Stomach (tissue), 9 donors: ENCODE data around the gene OR6B1. TPM values are rescaled to one million over a fixed set of nuclear protein-coding genes. Genes with fewer than 3 reads are reported as not detected.

Experiments used
- DNase-seq, 2 donors: peaks; one replicate each; pipeline versions ENCODE4 v3.0.0 to v3.0.0-alpha.2; 2013 to 2019
- H3K27ac ChIP-seq, 5 donors: fragments of 200-600 bp in 4 of 5; sonication (generic) in 4 of 5; one replicate each; pipeline ENCODE4 v1.5.1; 2013 to 2019; ENCODE audit warnings: mild to moderate bottlenecking in 1 of 5, moderate library complexity in 1 of 5
- H3K27me3 ChIP-seq, 3 donors: fragments of 200-600 bp; sonication (generic); one replicate each; pipeline ENCODE4 v1.5.1; 2017 to 2019; ENCODE audit warnings: mixed run types in 1 of 3
- H3K36me3 ChIP-seq, 4 donors: fragments of 200-600 bp; sonication (generic); 1 replicate in 3 of 4; 2 replicates in 1 of 4; pipeline ENCODE4 v1.5.1; 2016 to 2019
- H3K4me1 ChIP-seq, 4 donors: fragments of 200-600 bp; sonication (generic); one replicate each; pipeline ENCODE4 v1.5.1; 2016 to 2019
- H3K4me3 ChIP-seq, 4 donors: fragments of 200-600 bp; sonication (generic) in 3 of 4; one replicate each; pipeline ENCODE4 v1.5.1; 2016 to 2019; ENCODE audit warnings: mild to moderate bottlenecking in 1 of 4
- H3K9me3 ChIP-seq, 4 donors: fragments of 200-600 bp; sonication (generic); one replicate each; pipeline ENCODE4 v1.5.1; 2016 to 2019
- CTCF ChIP-seq, 7 experiments: fragments of 450-650 bp in 4 of 7; fragments of 200-600 bp in 3 of 7; sonication (generic) in 3 of 7; IDR thresholded peaks; one replicate each; pipeline ENCODE4 v1.5.1; 2016 to 2019; ENCODE audit warnings: antibody characterized with exemption in 7 of 7, control low read depth in 2 of 7, mild to moderate bottlenecking in 1 of 7
- EP300 ChIP-seq: sonication (generic); formaldehyde crosslinking; IDR thresholded peaks from one replicate; pipeline ENCODE4 v1.6.1; 2017; ENCODE audit warnings: antibody characterized with exemption
- POLR2A ChIP-seq, 4 donors: fragments of 450-650 bp; IDR thresholded peaks; one replicate each; pipeline ENCODE4 v1.6.1; 2016; ENCODE audit warnings: antibody characterized with exemption in 4 of 4, control low read depth in 2 of 4, mild to moderate bottlenecking in 1 of 4, moderate library complexity in 1 of 4
- POLR2AphosphoS5 ChIP-seq, 3 donors: sonication (generic); formaldehyde crosslinking; IDR thresholded peaks; one replicate each; pipeline ENCODE4 v1.6.1; 2016; ENCODE audit warnings: antibody characterized with exemption in 3 of 3
- WGBS, 5 donors: extraction: QIAGEN DNeasy Blood & Tissue Kit in 3 of 5; methylation state at CpG; one replicate each; pipeline versions ENCODE4 v1.1.5 to v1.1.7; 2013 to 2018; 5-methylcytosine and 5-hydroxymethylcytosine counted together
- intact Hi-C: fragments of 100-400 bp; cut with DNase I; formaldehyde crosslinking; loops from one replicate; pipeline ENCODE4 v1.15.1; 2023; ENCODE audit warnings: low total_unique reads
- polyA plus RNA-seq, 3 donors: library from polyadenylated mRNA; stranded (reverse); fragments of 200-250 nt; gene quantifications; one replicate each; pipeline ENCODE4 v1.2.3, GENCODE V29; 2013
- total RNA-seq, 5 donors: library from RNA; depleted of rRNA; stranded (reverse); fragments of >200 nt; gene quantifications; one replicate each; pipeline versions ENCODE4 v1.1.0 to v1.2.3, GENCODE V29; 2014 to 2016
- donor health status: healthy with polysubstance abuse.
- donor health status: Bipolar disorder and iron deficiency.
- donor health status: healthy.

The OR6B1 gene
- total and polyA plus RNA-seq, 8 donors = not detected

GRCh38 chr7:143960813-143961610 is 39.1 kb upstream of the OR6B1 start:
- no peak for DNase-seq
- intact Hi-C loops = no loop called here

GRCh38 chr7:143965280-143965679 is 34.8 kb upstream of the OR6B1 start:
- intact Hi-C loops = no loop called here

More at GRCh38 chr7:143960813-143961610, 39.1 kb upstream of the OR6B1 start:
- Histone ChIP-seq H3K36me3 (no peaks in the 10 kb centered on the region), H3K4me3 (no peak overlapping the region), H3K4me1 (no peaks in the 10 kb centered on the region), H3K27me3 (no peaks in the 10 kb centered on the region), H3K27ac (no peak overlapping the region), H3K9me3 (no peaks in the 10 kb centered on the region)
- WGBS, 5 donors = 63 to 77% (median 72%) methylated on average over 5 of the region's 5 CpGs
- TF ChIP-seq CTCF (IDR thresholded peaks at IDR 0.05) (no peak), EP300 (no peak), POLR2A (IDR thresholded peaks at IDR 0.05) (no peak), POLR2AphosphoS5 (IDR thresholded peaks at IDR 0.05) (no peak)

GRCh38 chr7:143967398-143967797 is 32.7 kb upstream of the OR6B1 start:
- no peaks in the 10 kb centered on the region for H3K36me3 ChIP-seq
- no peaks in the 10 kb centered on the region for H3K27me3 ChIP-seq
- intact Hi-C loops = no loop called here
- no peak overlapping the region for H3K4me3 ChIP-seq
- no peak overlapping the region for H3K27ac ChIP-seq
- TF ChIP-seq POLR2A (IDR thresholded peaks at IDR 0.05) = no peak
- no peak for TF ChIP-seq EP300
- TF ChIP-seq CTCF (IDR thresholded peaks at IDR 0.05) = no peak
- TF ChIP-seq POLR2AphosphoS5 (IDR thresholded peaks at IDR 0.05) = no peak
- DNase-seq = peak in 1 of 2 donors; percentile 52
- H3K9me3 ChIP-seq = peaks cover 0 to 4% (median 0%) of the 10 kb centered on the region in 4 donors
- no peaks in the 10 kb centered on the region for H3K4me1 ChIP-seq
- WGBS, 5 donors = 32 to 53% (median 39%) methylated on average over 4 of the region's 4 CpGs

More at GRCh38 chr7:143965280-143965679, 34.8 kb upstream of the OR6B1 start:
- no peak for TF ChIP-seq CTCF (IDR thresholded peaks at IDR 0.05)
- no peak for TF ChIP-seq EP300
- TF ChIP-seq POLR2AphosphoS5 (IDR thresholded peaks at IDR 0.05) = no peak
- no peak for TF ChIP-seq POLR2A (IDR thresholded peaks at IDR 0.05)
- H3K9me3 ChIP-seq = no peaks in the 10 kb centered on the region
- peak in 1 of 2 donors; percentile 37 for DNase-seq
- no peaks in the 10 kb centered on the region for H3K27me3 ChIP-seq
- no peak overlapping the region for H3K4me3 ChIP-seq
- H3K27ac ChIP-seq = no peak overlapping the region
- no peaks in the 10 kb centered on the region for H3K4me1 ChIP-seq
- 23 to 51% (median 44%) methylated on average over 2 of the region's 2 CpGs for WGBS, 5 donors
- no peaks in the 10 kb centered on the region for H3K36me3 ChIP-seq

GRCh38 chr7:143973870-143974416 is 26.2 kb upstream of the OR6B1 start:
- no peak for DNase-seq
- H3K4me3 ChIP-seq = no peak overlapping the region
- 35 to 63% (median 47%) methylated on average over 4 of the region's 4 CpGs for WGBS, 5 donors

More at GRCh38 chr7:143973870-143974416, 26.2 kb upstream of the OR6B1 start:
- H3K9me3 ChIP-seq = peaks cover 0 to 4% (median 0%) of the 10 kb centered on the region in 4 donors
- intact Hi-C loops = no loop called here
- TF ChIP-seq POLR2A (IDR thresholded peaks at IDR 0.05) (no peak), POLR2AphosphoS5 (IDR thresholded peaks at IDR 0.05) (no peak), EP300 (no peak), CTCF (IDR thresholded peaks at IDR 0.05) (no peak)
- no peaks in the 10 kb centered on the region for H3K27me3 ChIP-seq
- H3K4me1 ChIP-seq = no peaks in the 10 kb centered on the region
- no peaks in the 10 kb centered on the region for H3K36me3 ChIP-seq
- no peak overlapping the region for H3K27ac ChIP-seq
